Ascending aorta (tissue), 2 donors: ENCODE results near the gene TBX19. TPM values are rescaled to one million over a fixed set of nuclear protein-coding genes. Genes with fewer than 3 reads are reported as not detected.

ENCODE experiments used
- DNase-seq, 2 donors: peaks; one replicate each; pipeline ENCODE4 v3.0.0-alpha.2; 2019; ENCODE audit warnings: low spot score in 2 of 2
- H3K27ac ChIP-seq, 2 donors: fragments of 200-600 bp; sonication (generic); one replicate each; pipeline ENCODE4 v1.5.1; 2016 to 2017; ENCODE audit warnings: mild to moderate bottlenecking in 1 of 2
- H3K27me3 ChIP-seq: fragments of 200-600 bp; sonication (generic); one replicate; pipeline ENCODE4 v1.5.1; 2017
- H3K36me3 ChIP-seq, 2 donors: fragments of 200-600 bp; sonication (generic); one replicate each; pipeline ENCODE4 v1.5.1; 2016
- H3K4me1 ChIP-seq, 2 donors: fragments of 200-600 bp; sonication (generic); one replicate each; pipeline ENCODE4 v1.5.1; 2016 to 2017; ENCODE audit warnings: mild to moderate bottlenecking in 1 of 2
- H3K4me3 ChIP-seq, 2 donors: fragments of 200-600 bp; sonication (generic); one replicate each; pipeline ENCODE4 v1.5.1; 2016 to 2017; ENCODE audit warnings: mild to moderate bottlenecking in 1 of 2
- H3K9me3 ChIP-seq, 2 donors: fragments of 200-600 bp; sonication (generic); one replicate each; pipeline ENCODE4 v1.5.1; 2016
- intact Hi-C: fragments of 100-400 bp; cut with DNase I; formaldehyde crosslinking; loops from one replicate; pipeline ENCODE4 v1.15.1; 2023
- total RNA-seq: library from RNA; depleted of rRNA; stranded (reverse); fragments of >200 nt; gene quantifications from one replicate; pipeline ENCODE4 v1.1.0, GENCODE V29; 2016
- TF ChIP-seq, protein P1 (sequence below), 3 experiments: fragments of 200-600 bp in 2 of 3; fragments of 450-650 bp in 1 of 3; sonication (generic) in 2 of 3; IDR thresholded peaks; one replicate each; pipeline ENCODE4 v1.5.1; 2016 to 2019; ENCODE audit warnings: antibody characterized with exemption in 3 of 3, mild to moderate bottlenecking in 1 of 3, moderate library complexity in 1 of 3

The TBX19 gene
- total RNA-seq, 1 donor from 2014 or later = 0.64 TPM

DNA sequence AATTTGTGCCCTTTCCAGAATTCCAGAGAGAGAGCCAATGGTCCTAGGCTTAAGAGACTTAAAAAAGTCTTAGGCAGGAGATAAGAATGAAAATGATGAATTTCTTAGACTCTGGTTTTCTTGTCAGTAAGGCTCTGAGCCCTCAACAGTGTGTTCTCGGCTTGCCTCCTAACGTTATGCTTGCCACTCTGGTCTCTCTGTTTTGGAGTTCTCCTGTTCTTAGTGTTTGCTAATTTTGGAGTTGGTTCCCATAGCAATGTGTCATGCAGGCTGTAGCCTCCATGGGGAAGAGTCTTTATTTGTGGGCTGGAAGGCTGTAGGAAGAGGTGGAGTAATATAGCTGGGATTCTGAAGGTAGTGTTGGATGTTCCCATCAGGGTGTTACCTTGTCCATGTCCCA, 19.9 kb downstream of the TBX19 start:
- no peak overlapping the region for H3K4me3 ChIP-seq
- no peaks in the 10 kb centered on the region for H3K9me3 ChIP-seq
- H3K4me1 ChIP-seq = no peaks in the 10 kb centered on the region
- DNase-seq = no peak
- TF ChIP-seq, protein P1, sequence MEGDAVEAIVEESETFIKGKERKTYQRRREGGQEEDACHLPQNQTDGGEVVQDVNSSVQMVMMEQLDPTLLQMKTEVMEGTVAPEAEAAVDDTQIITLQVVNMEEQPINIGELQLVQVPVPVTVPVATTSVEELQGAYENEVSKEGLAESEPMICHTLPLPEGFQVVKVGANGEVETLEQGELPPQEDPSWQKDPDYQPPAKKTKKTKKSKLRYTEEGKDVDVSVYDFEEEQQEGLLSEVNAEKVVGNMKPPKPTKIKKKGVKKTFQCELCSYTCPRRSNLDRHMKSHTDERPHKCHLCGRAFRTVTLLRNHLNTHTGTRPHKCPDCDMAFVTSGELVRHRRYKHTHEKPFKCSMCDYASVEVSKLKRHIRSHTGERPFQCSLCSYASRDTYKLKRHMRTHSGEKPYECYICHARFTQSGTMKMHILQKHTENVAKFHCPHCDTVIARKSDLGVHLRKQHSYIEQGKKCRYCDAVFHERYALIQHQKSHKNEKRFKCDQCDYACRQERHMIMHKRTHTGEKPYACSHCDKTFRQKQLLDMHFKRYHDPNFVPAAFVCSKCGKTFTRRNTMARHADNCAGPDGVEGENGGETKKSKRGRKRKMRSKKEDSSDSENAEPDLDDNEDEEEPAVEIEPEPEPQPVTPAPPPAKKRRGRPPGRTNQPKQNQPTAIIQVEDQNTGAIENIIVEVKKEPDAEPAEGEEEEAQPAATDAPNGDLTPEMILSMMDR (IDR thresholded peaks at IDR 0.05) = no peak
- H3K36me3 ChIP-seq = peaks cover 0 to under 1% of the 10 kb centered on the region in 2 donors
- intact Hi-C loops = no loop called here
- H3K27me3 ChIP-seq = no peaks in the 10 kb centered on the region
- H3K27ac ChIP-seq = peak overlapping the region in 1 of 2 donors; percentile 13

DNA sequence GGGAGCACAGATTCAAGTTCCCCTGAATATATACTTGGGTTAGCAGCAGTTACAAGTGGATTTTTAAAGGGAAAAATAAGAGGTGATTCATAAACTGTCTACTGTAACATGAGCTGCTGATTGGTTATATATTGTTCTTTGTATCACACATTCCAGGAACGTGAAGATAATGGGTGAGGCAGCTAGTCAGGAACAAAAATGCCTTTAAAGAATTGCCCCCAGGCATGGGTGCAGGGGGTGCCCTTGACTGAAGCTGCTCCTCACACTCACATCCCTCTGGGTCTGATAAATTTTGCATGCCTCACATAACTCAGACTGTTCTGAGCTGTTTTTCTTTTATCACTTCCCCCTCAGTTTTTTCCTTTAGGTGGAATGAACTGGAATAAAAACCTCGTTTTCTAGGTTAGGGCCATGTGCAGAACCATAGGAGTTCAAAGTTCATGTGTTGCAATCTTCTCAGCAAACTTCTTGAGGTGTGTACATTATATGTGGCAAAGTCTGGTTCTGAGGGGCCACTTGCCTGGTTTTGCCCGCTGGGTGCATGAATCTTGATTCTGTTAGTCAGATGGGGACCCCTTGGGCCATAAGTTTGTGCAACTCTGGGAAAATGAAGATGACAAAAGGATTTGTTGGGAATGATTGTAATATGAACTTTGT, 21.1 kb downstream of the TBX19 start:
- intact Hi-C loops = no loop called here
- no peaks in the 10 kb centered on the region for H3K27me3 ChIP-seq
- H3K9me3 ChIP-seq = no peaks in the 10 kb centered on the region
- no peak for DNase-seq
- H3K4me1 ChIP-seq = no peaks in the 10 kb centered on the region
- TF ChIP-seq, protein P1 (IDR thresholded peaks at IDR 0.05) = no peak
- peaks cover 0 to 7% of the 10 kb centered on the region in 2 donors for H3K36me3 ChIP-seq
- H3K4me3 ChIP-seq = no peak overlapping the region
- H3K27ac ChIP-seq = no peak overlapping the region

DNA sequence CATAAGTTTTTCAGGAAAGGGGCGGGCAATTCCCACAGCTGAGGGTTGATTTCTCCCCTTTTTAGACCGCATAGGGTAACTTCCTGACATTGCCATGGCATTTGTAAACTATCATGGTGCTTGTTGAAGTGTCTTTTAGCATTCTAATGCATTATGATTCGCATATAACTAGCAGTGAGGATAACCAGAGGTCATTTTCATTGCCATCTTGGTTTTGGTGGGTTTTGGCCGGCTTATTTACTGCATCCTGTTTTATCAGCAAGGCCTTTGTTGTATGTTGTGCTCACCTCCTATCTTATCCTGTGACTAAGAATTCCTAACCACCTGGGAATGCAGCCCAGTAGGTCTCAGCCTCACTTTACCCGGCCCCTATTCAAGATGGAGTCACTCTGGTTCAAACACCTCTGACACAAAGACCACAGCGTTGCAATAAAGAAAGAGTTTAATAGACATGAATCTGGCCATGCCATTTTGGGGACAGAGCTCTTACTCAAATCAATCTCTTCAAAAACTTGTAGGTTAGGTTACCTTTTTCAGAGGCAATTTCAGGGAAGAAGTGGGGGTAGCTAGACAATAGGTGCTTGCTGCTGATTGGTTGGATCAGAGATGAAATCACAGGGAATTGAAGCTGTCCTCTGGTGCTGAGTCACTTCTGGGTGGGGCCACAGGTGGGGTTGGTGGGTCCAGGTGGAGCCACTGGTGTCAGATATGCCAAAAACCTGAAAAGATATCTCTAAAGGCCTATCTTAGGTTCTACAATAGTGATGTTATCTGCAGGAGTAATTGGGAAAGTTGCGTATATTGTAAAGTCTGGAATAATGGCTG, 23.3 kb downstream of the TBX19 start:
- DNase-seq = no peak
- H3K4me1 ChIP-seq = no peaks in the 10 kb centered on the region
- H3K27me3 ChIP-seq = no peaks in the 10 kb centered on the region
- H3K4me3 ChIP-seq = no peak overlapping the region
- intact Hi-C loops = no loop called here
- H3K9me3 ChIP-seq = no peaks in the 10 kb centered on the region
- TF ChIP-seq, protein P1 (IDR thresholded peaks at IDR 0.05) = no peak
- H3K36me3 ChIP-seq = peaks cover 6 to 23% of the 10 kb centered on the region in 2 donors
- no peak overlapping the region for H3K27ac ChIP-seq

DNA sequence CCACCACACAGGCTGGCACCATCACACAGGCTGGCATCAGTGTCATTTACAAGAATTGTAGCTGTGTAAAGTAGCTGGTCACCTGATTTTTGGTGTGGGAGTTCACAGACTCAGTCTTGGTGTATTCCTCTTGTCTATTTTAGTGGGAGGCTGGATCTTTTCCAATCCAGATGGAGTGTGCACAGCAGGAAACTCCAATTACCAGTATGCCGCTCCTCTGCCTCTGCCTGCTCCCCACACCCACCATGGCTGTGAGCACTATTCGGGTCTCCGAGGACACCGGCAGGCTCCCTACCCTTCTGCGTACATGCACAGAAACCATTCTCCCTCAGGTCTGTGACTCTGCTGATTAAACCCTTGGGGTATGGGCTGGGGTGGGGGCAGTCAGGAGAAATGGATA, 24.2 kb downstream of the TBX19 start:
- Histone ChIP-seq H3K36me3 (peaks cover 6 to 30% of the 10 kb centered on the region in 2 donors), H3K27me3 (no peaks in the 10 kb centered on the region), H3K9me3 (no peaks in the 10 kb centered on the region), H3K4me3 (no peak overlapping the region), H3K27ac (no peak overlapping the region), H3K4me1 (no peaks in the 10 kb centered on the region)
- no peak for DNase-seq
- TF ChIP-seq, protein P1 (IDR thresholded peaks at IDR 0.05) = no peak
- intact Hi-C loops = no loop called here

DNA sequence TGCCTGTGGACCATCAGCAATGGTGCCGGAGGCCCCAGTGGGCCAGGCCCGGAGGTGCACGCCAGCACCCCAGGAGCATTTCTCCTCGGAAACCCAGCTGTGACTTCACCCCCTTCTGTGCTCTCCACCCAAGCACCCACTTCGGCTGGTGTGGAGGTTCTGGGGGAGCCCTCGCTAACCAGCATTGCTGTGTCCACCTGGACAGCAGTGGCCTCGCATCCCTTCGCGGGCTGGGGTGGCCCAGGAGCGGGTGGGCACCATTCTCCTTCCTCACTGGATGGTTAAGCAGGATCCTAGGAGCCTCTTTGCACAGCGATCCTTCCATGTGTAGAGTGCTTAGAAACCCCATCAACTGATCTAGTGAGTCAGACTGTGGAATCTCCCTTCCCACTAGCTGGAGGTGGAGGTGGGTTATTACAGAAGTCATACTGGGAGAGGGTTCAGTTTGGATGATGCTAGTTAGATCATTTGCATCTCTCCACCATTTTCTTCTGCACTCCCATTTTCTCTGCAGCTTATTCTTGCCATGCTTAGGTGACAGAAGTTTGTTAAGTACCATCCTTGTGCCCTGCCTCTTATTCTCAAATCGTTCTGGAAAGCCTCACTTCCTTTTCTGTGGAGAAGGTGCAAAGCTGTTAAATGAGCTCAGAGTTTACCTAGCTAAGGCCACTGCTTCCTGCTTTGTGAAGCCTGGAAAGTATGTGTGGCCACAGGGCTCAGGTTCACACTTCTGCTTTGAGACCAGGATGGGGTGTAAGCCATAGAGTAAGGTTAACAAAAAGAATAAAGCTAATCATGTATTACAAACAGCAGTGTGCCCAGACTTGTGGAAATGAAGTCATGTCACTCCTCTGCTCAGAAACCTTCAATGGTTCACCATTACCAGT, 32.3 kb downstream of the TBX19 start:
- DNase-seq = no peak
- Histone ChIP-seq H3K27ac (no peak overlapping the region), H3K9me3 (no peaks in the 10 kb centered on the region), H3K4me3 (no peak overlapping the region), H3K27me3 (no peaks in the 10 kb centered on the region), H3K36me3 (peaks cover 7 to 48% of the 10 kb centered on the region in 2 donors), H3K4me1 (no peaks in the 10 kb centered on the region)
- intact Hi-C loops = no loop called here
- TF ChIP-seq, protein P1 (IDR thresholded peaks at IDR 0.05) = no peak
